NK-92 (cell line): Measurements from ENCODE around the gene TM4SF1.

ENCODE experiments used
- DNase-seq: peaks from one replicate; lab custom pipeline; 2025; ENCODE audit not compliant: unreplicated experiment; lab: John Stamatoyannopoulos, UW

Gene TM4SF1

GRCh38 chr3:149377408-149378364 is at the start of gene TM4SF1:
Gene TM4SF1 (minus strand): TSS chr3:149377649. CDS start chr3:149377547, 102 bp downstream.
- DNase-seq = no peak

GRCh38 chr3:149426325-149426724 is 48.9 kb upstream of the TM4SF1 start:
- DNase-seq = no peak

- no peak for DNase-seq
Observed at GRCh38 chr3:149424918-149425317, 47.5 kb upstream of the TM4SF1 start.

- no peak for DNase-seq
Observed at GRCh38 chr3:149421764-149422163, 44.3 kb upstream of the TM4SF1 start.

GRCh38 chr3:149419816-149420215 is 42.4 kb upstream of the TM4SF1 start:
- no peak for DNase-seq

- DNase-seq = no peak
Observed at GRCh38 chr3:149417727-149418126, 40.3 kb upstream of the TM4SF1 start.

- no peak for DNase-seq
Observed at GRCh38 chr3:149417174-149417573, 39.7 kb upstream of the TM4SF1 start.

- no peak for DNase-seq
Observed at GRCh38 chr3:149415484-149415883, 38.0 kb upstream of the TM4SF1 start.

- DNase-seq = no peak
Observed at GRCh38 chr3:149414557-149415231, 37.2 kb upstream of the TM4SF1 start.

- DNase-seq = no peak
Observed at GRCh38 chr3:149411583-149411982, 34.1 kb upstream of the TM4SF1 start.

- no peak for DNase-seq
Observed at GRCh38 chr3:149409351-149409750, 31.9 kb upstream of the TM4SF1 start.

- no peak for DNase-seq
Observed at GRCh38 chr3:149407898-149408297, 30.4 kb upstream of the TM4SF1 start.

GRCh38 chr3:149406244-149406752 is 28.8 kb upstream of the TM4SF1 start:
- DNase-seq = no peak

GRCh38 chr3:149403443-149403842 is 26.0 kb upstream of the TM4SF1 start:
- DNase-seq = no peak

GRCh38 chr3:149402481-149402880 is 25.0 kb upstream of the TM4SF1 start:
- DNase-seq = no peak

- no peak for DNase-seq
Observed at GRCh38 chr3:149401926-149402310, 24.5 kb upstream of the TM4SF1 start.

- no peak for DNase-seq
Observed at GRCh38 chr3:149401212-149401925, 23.9 kb upstream of the TM4SF1 start.

- no peak for DNase-seq
Observed at GRCh38 chr3:149400645-149401044, 23.2 kb upstream of the TM4SF1 start.

- DNase-seq = no peak
Observed at GRCh38 chr3:149398296-149398695, 20.8 kb upstream of the TM4SF1 start.

- DNase-seq = no peak
Observed at GRCh38 chr3:149397528-149397927, 20.1 kb upstream of the TM4SF1 start.

- DNase-seq = no peak
Observed at GRCh38 chr3:149396476-149396875, 19.0 kb upstream of the TM4SF1 start.
